Fibroblast of pulmonary artery (primary cell): Measurements from ENCODE around the gene CMTM4.
A peak's percentile ranks its signal among the peaks of the same experiment; 100 is the strongest.

ENCODE experiments used
- DNase-seq: peaks from one replicate; pipeline ENCODE4 v3.0.0-alpha.2; 2010; ENCODE audit warnings: low read depth
- H3K4me3 ChIP-seq: replicated peaks from 2 replicates; pipeline ENCODE4 v1.5.1; 2011; ENCODE audit warnings: low read depth, mild to moderate bottlenecking, control low read depth, low read length, moderate library complexity
- CTCF ChIP-seq: IDR thresholded peaks from 2 replicates; pipeline ENCODE4 v1.5.1; 2011; ENCODE audit warnings: mild to moderate bottlenecking, control low read depth, low read length, inconsistent platforms; ENCODE audit errors: missing control alignments

Gene CMTM4

GRCh38 chr16:66653581-66654350, 42.8 kb downstream of the CMTM4 start:
- no peak for TF ChIP-seq CTCF
- no peak overlapping the region for H3K4me3 ChIP-seq
- peak; percentile 55 for DNase-seq

GRCh38 chr16:66652661-66653360, 43.7 kb downstream of the CMTM4 start:
- TF ChIP-seq CTCF: no peak
- no peak for DNase-seq
- no peak overlapping the region for H3K4me3 ChIP-seq

- DNase-seq: no peak
- H3K4me3 ChIP-seq: no peak overlapping the region
- TF ChIP-seq CTCF: no peak
These were observed 44.6 kb downstream of the CMTM4 start for GRCh38 chr16:66651965-66652364.

GRCh38 chr16:66651474-66651765, 45.1 kb downstream of the CMTM4 start:
- no peak for DNase-seq
- H3K4me3 ChIP-seq: no peak overlapping the region
- TF ChIP-seq CTCF: no peak

GRCh38 chr16:66650707-66651473, 45.7 kb downstream of the CMTM4 start:
- peak overlapping the region; percentile 27 for H3K4me3 ChIP-seq
- no peak for TF ChIP-seq CTCF
- peak; percentile 87 for DNase-seq

- no peak for DNase-seq
- H3K4me3 ChIP-seq: no peak overlapping the region
These were observed 46.8 kb downstream of the CMTM4 start for GRCh38 chr16:66649636-66650205.

More at GRCh38 chr16:66649636-66650205, 46.8 kb downstream of the CMTM4 start:
- no peak for TF ChIP-seq CTCF
